NCI-H748 (cell line): Measurements from ENCODE around the gene VAMP3.
"Not testable (repeated sequence)": the region's sequence is repeated elsewhere in the genome, so short reads cannot be mapped to it uniquely, and the experiment has no call there.

Experiments used
- DNase-seq: peaks from one replicate; lab custom pipeline; 2025; ENCODE audit not compliant: unreplicated experiment; lab: John Stamatoyannopoulos, UW

Gene VAMP3

DNA sequence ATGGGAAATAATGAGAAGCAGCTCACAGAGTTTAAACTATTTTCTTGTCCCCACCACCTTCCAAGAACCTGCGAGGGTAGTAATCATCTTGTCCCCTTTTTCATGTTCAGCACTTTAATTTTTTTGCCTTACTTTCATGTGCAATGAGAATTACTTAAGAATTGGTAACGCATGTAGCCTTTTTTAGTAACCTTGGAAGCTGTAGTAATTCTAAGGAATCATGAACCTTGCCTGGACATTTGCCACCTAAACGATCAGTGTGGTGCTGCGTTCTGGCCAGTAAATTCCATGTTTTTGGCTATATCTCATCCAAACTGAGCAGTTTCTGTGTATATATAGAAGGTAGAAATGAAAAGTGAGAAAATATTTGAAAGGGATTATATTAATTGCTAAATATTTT lies 3.9 kb upstream of the VAMP3 start:
- no peak for DNase-seq

GRCh38 chr1:7768583-7768982 lies 2.5 kb upstream of the VAMP3 start:
- peak; percentile 6 for DNase-seq

DNA sequence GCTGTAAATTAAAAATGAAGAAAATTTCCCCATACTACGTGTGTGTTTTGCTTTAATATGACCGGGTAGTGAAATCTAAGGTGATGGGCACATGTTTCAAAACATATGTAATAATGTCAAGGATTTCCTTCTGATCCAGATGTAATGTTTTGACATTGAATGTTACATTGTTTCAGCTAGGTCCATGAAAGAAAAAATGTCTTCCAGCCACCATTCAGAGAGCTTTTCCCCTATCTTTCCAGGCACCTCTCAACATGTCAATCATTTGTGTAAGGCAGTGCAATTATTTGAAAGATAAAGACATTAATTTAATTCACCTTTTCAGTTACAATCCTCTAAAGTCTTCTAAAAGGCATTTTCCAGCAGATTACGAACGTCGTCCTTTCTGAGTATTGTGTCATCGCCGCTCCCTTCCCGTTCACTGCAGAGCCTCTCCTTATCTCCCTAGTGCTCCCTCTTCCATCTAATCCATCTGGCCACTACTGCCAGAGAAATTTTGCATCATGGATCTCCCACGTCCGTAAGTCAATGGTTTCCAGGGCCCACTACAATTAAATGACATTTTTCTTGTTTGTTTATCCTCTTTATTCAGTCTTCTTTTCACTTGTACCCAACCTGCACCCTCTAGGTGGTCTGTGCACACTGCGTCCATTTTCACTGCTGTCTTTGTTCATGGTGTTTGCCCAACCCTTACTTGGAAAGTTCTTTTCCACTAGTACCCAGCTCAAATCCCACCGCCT lies 1.3 kb upstream of the VAMP3 start:
- DNase-seq: no peak

DNA sequence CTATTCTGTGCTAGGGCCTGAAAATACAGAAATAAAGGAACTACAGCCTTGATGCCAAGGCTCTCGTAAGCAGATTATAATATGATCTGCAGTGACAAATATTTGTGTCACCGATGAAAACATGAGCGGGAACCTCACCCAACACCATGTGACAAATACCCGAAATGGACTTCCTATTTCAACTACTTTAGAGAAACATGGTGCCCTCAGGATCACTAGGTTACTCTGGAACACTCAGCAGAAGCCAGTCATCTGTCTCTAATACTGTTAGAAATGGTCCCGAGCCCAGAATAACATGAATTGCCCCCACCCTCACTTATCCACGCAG lies 463 bp upstream of the VAMP3 start:
- DNase-seq: no peak

GRCh38 chr1:7771823-7772299 lies 765 bp downstream of the VAMP3 start:
- no peak for DNase-seq

GRCh38 chr1:7777591-7777990 lies 6.5 kb downstream of the VAMP3 start:
- no peak for DNase-seq

GRCh38 chr1:7778133-7778628 lies 7.1 kb downstream of the VAMP3 start:
- no peak for DNase-seq

DNA sequence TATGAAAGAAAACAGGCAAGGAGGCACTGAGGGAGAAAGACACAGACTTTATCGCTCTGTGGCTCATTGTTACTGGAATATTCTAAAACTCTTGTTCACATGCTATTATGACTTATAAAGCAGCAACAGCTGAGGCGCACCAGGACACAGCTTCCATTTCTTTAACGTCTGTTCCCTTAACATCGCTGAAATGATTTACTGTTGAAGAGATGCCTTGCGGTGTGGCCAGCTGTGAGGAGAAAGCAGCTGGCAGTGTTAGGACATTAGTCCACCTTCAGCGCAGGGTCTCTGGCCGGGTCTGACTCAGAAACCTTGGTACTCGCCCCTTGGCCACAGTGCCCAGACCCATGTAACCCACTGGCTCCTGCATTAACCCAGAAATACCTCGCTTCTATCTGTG lies 9.9 kb downstream of the VAMP3 start:
- no peak for DNase-seq

DNA sequence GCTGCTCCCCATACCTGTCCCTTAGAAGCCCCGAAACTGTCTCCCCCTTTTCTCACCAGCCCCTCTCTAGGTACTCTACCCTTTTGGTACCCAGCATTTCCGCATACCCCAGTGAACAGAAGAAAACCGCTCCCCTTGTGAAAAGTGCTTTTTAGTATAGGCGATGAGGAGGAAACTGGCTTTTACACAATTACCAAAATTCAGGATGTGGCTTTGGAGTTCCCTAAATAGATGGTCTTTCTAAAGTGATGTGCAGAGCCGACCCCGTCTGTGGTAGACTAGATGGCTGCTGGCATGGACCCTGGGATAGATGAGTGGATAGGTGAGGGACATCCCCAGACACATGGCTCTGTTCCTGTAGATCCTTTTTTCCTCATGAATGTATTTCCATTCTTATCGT lies 10.4 kb downstream of the VAMP3 start:
- DNase-seq: no peak

- DNase-seq: no peak
These were observed 10.9 kb downstream of the VAMP3 start for GRCh38 chr1:7781923-7782495.

- DNase-seq: peak; percentile 83
These were observed 12.1 kb downstream of the VAMP3 start for GRCh38 chr1:7783178-7783711.

DNA sequence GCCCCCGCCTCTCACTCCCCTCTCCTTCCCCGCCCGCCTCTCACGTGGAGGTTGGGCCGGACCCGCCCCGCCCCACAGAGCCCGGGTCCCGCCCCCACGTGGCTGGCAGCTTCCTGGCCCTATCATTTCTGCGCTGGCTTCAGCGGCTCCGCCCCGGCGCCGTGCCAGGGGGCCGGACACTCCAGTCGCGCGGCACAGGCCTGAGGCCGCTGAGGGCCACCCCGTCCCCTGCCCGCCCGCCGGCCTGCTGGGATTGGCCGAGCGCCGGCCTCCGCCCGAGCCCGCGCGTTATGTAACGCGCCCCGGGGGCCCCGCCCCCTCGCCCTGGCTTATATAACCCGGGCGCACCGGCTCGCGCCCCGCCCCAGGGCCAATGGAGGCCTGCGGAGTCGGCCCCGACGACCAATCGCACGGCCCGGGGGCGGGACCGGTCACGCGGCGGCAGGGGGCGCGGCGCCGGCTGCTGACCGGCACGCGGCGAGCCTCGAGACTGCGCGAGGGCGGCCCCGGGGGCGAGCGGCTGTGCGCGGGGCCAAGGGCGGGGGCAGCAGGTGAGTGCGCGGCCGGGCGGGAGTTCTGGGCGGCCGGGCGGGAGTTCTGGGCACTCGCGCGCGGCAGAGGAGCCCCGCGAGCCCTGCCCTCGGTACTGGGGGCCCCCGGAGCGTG lies 12.9 kb downstream of the VAMP3 start, which contains the start of gene PER3:
Gene PER3, plus strand, starts transcription at position 466 of the 666 bp plus-strand sequence. CDS start 587 bp downstream, outside the sequence.
- peak; percentile 96 for DNase-seq

GRCh38 chr1:7784492-7785071 lies 13.5 kb downstream of the VAMP3 start:
- DNase-seq: peak; percentile 58

DNA sequence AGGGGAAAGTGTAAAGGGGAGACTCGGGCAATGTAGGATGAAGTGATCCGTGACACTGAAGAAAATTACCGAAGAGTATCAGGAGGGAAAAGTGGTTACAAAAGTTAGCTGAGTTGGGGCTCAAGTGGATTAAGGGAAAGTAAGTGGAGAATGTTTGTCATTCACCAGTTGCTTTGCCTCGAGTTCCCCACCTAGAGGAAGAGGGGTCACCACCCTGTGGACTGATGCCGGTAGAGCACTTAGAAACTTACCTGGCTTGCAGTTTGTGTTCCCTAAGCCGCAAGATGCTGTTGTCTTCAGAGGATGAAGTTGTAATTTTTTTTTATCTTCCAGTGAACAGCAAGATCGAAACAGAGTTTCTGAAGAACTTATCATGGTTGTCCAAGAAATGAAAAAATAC lies 14.0 kb downstream of the VAMP3 start:
- DNase-seq: no peak

- no peak for DNase-seq
These were observed 15.7 kb downstream of the VAMP3 start for GRCh38 chr1:7786795-7787194.

GRCh38 chr1:7789828-7790227 lies 18.7 kb downstream of the VAMP3 start:
- DNase-seq: no peak

DNA sequence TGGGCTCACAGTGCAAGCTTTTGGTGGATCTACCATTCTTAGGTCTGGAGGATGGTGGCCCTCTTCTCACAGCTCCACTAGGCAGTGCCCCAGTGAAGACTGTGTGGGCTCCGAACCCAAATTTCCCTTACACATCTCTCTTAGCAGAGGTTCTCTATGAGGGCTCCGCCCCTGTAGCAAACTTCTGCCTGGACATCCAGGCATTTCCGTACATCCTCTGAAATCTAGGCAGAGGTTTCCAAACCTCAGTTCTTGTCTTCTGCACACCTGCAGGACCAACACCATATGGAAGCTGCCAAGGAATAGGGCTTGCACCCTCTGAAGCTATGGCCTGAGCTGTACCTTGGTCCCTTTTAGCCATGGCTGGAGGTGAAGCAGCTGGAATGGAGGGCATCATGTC lies 19.9 kb downstream of the VAMP3 start:
- not testable (repeated sequence) for DNase-seq

DNA sequence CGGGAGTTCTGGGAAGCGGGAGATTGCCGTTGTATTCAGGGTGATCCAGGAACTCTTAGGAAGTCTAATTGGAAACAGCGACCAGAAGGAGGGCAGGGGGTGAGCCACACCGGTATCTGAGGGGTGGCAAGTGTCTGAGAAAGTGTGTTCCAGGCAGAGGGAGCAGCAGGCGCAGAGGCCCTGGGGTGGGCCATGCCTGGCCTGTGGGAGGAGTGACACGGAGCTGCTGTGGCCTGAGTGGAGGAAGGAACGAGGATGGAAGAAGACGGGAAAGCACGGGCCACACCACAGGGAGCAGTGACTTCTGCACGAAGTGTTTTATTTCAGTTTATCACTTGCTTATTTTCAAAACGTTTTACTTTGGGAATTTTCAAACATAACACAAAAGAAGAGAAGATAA lies 24.3 kb downstream of the VAMP3 start:
- no peak for DNase-seq

DNA sequence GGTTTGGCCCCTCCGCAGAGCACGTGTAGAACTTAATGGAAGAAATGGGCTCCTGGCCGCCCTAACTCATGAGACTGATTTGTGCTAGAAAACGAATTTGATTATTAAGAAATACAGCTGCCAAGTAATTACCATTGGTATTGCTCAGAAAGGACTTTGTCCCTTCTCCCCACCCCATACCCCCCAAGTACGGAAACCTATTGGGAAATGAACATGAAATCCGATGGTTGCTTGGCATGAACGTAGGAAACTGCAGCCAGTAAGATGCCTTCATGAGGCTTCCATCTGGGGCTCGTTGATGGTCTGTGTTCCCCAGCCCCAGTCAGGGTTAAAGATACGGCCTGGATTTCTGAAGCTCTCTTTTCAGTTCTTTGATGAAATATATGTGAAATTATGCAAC lies 34.4 kb downstream of the VAMP3 start:
- no peak for DNase-seq

GRCh38 chr1:7808253-7808844 lies 37.3 kb downstream of the VAMP3 start:
- DNase-seq: peak; percentile 5

GRCh38 chr1:7809742-7810141 lies 38.6 kb downstream of the VAMP3 start:
- no peak for DNase-seq
